Activated CD4-positive, alpha-beta T cell treated with anti-CD3 and anti-CD28 coated beads, Interleukin-2, amount 10 ng/mL, durations not matched to agents 7 days and 5 days (primary cell): ENCODE data around the gene HAPSTR1. TPM values are rescaled to one million over a fixed set of nuclear protein-coding genes. Genes with fewer than 3 reads are reported as not detected.
"Not testable (repeated sequence)": the region's sequence is repeated elsewhere in the genome, so short reads cannot be mapped to it uniquely, and the experiment has no call there.

Experiments used
- CTCF ChIA-PET: fragments of 350-600 bp; sonication (Branson Sonifier 250); formaldehyde crosslinking; loops from one replicate; lab custom pipeline; 2021; ENCODE audit warnings: antibody characterized with exemption; lab: Charles Lee
- POLR2A ChIA-PET: fragments of 350-600 bp; sonication (Branson Sonifier 250); formaldehyde crosslinking; loops from one replicate; lab custom pipeline; 2021; ENCODE audit warnings: antibody characterized with exemption; lab: Charles Lee
- DNase-seq: peaks from one replicate; pipeline ENCODE4 v3.0.0-alpha.2; 2020
- H3K27ac Mint-ChIP-seq: one replicate; pipeline ENCODE4 v1.8.0; 2021; ENCODE audit warnings: mild to moderate bottlenecking, moderate library complexity, mixed read lengths
- H3K27me3 Mint-ChIP-seq: one replicate; pipeline ENCODE4 v1.8.0; 2021; ENCODE audit warnings: mixed read lengths
- H3K36me3 Mint-ChIP-seq: one replicate; pipeline ENCODE4 v1.8.0; 2021; ENCODE audit warnings: low read depth, mixed read lengths
- H3K4me1 Mint-ChIP-seq: one replicate; pipeline ENCODE4 v1.8.0; 2021; ENCODE audit warnings: mixed read lengths
- H3K4me3 Mint-ChIP-seq: one replicate; pipeline ENCODE4 v1.8.0; 2021; ENCODE audit warnings: mild to moderate bottlenecking, moderate library complexity, mixed read lengths
- H3K9me3 Mint-ChIP-seq: one replicate; pipeline ENCODE4 v1.8.0; 2021; ENCODE audit warnings: mixed read lengths
- total RNA-seq, 2 experiments: library from RNA; stranded (reverse); gene quantifications; one replicate each; pipeline ENCODE4 v1.2.3, GENCODE V29; 2021

Gene HAPSTR1, protein sequence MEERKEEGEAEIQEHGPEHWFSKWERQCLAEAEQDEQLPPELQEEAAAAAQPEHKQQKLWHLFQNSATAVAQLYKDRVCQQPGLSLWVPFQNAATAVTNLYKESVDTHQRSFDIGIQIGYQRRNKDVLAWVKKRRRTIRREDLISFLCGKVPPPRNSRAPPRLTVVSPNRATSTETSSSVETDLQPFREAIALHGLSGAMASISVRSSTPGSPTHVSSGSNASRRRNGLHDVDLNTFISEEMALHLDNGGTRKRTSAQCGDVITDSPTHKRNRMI
- total RNA-seq = 10 to 100 TPM; 55.0 to 55.6 TPM

DNA sequence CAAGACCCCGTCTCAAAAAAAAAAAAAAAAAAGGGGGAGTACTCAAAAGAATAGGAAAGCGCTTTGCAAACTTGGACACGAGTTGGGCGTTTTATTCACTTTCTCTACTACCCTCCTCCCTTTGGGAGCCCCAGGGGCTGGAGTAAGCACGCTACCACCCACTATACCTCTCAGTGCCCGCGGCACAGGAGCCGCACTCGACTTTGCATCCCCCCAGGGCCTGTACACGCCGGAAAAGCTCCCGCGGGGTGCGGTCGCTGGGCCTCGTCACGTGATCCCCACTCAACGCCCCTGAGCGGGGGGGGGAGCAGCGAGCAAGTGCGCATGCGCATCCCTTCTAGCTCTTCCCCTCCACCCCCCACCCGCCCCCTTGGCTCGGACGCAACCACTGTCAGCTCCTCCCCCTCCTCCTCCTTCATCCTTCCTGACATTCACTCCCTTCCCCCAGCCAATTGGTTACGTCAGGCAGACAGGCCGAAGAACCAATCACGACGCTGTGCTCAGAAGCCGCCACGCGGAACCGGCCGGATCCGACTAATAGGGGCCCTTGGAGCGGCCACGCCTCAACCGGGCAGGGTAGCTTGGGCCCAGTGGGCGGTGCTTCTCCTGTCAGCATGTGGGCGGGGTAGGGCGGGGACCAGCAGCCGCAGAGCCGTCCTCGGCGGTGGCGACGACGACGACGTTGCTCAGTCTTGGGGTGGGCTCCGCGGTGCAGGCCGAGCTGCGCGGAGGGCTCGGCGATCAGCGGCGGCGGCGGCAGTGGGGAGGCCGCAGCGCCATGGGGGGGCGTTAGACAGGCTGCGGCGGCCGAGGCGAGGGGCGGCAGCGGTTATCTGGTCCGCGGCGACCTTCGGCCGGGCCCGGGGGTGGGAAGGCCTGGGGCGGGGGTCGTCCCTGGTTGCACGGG lies at the start of gene HAPSTR1:
Gene HAPSTR1, plus strand, starts transcription at position 685 of the 907 bp plus-strand sequence. CDS start 401 bp downstream, outside the sequence.
- peaks cover 31% of the 10 kb centered on the region for H3K36me3 Mint-ChIP-seq
- peak within 1 kb of the TSS; percentile 100 for H3K27ac Mint-ChIP-seq
- H3K4me3 Mint-ChIP-seq = peak within 1 kb of the TSS; percentile 95
- peaks cover 30% of the 10 kb centered on the region for H3K4me1 Mint-ChIP-seq
- H3K27me3 Mint-ChIP-seq = no peaks in the 10 kb centered on the region
- no peaks in the 10 kb centered on the region for H3K9me3 Mint-ChIP-seq
- CTCF ChIA-PET = interaction anchor here (1.2 to 2.8 kb wide), 4 partner anchors 11 to 19 kb away, joined by 3 to 11 read pairs (median 7); no protein-coding TSS in a partner anchor
- DNase-seq = peak; percentile 100
- POLR2A ChIA-PET = interaction anchor here (0.6 to 0.9 kb wide), 3 partner anchors 11 to 19 kb away, joined by 3 to 9 read pairs (median 9); no protein-coding TSS in a partner anchor

DNA sequence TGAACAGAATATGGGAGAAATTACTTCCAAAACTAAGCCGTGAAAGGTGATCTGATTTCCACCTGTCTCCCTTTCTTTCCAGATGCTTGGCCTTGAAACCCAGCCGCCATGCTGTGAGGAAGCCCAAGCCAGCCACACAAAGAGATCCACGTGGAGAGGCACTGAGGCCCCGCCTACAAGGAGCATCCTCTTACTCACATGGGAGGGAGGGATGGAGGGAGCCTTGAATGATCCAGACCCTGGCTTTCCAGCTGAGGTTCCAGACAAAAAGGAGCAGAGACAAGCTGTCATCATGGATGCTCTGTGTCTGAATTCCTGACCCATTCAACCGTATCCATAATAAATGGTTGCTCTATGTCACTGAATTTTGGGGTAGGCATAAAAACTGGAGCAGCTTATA lies 48.9 kb upstream of the HAPSTR1 start:
- ChIA-PET POLR2A (no interaction called here), CTCF (no interaction called here)
- Mint-ChIP-seq H3K9me3 (peaks cover 5% of the 10 kb centered on the region), H3K27me3 (peaks cover 5% of the 10 kb centered on the region), H3K36me3 (no peaks in the 10 kb centered on the region), H3K4me1 (peaks cover 8% of the 10 kb centered on the region), H3K4me3 (no peak overlapping the region), H3K27ac (no peak overlapping the region)
- DNase-seq = no peak

DNA sequence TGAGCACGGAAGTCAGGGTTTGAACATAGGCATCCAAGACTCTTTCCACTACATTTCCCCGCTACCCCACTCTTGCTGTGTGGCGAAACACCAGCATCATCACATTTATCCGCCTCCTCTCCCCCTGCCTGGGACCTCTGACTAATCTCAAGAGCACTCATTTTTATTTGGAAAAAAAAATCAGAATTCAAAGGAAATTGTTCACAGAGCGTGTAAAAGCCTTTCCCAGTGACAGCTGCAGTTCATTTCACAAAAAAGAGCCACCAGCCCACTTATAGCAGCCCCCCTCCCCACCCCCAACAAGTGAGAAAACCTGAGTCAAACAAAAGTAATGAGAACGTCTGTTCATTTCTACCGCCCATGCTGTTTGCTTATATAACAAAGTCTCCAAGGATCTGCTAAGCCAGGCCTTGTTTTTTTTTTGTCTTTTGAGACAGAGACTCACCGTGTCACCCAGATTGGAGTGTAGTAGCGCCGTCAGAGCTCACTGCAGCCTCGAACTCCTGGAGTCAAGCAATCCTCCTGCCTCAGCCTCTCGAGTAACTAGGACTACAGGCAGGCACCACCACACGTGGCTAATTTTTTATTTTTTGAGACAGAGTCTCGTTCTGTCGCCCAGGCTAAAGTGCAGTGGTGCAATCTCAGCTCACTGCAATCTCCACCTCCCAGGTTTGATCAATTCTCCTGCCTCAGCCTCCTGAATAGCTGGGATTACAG lies 48.3 kb upstream of the HAPSTR1 start:
- Mint-ChIP-seq H3K36me3 (no peaks in the 10 kb centered on the region), H3K4me1 (peaks cover 14% of the 10 kb centered on the region), H3K4me3 (no peak overlapping the region), H3K27me3 (peaks cover 5% of the 10 kb centered on the region), H3K27ac (no peak overlapping the region), H3K9me3 (peaks cover 5% of the 10 kb centered on the region)
- CTCF ChIA-PET = interaction anchor here (0.6 kb wide), 1 partner anchor 72 kb away, joined by 3 read pairs; no protein-coding TSS in a partner anchor
- POLR2A ChIA-PET = no interaction called here
- DNase-seq = no peak

DNA sequence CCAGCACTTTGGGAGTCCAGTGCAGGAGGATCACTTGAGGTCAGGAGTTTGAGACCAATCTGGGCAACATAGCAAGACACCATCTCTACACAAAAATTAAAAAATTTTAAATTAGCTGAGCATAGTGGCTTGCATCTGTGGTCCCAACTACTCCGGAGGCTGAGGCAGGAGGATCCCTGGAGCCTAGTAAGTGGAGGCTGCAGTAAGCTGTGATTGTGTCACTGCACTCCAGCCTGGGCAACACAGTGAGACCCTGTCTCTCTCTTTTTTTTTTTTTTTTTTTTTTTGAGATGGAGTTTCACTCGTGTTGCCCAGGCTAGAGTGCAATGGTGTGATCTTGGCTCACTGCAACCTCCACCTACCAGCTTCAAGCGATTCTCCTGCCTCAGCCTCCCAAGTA lies 45.9 kb upstream of the HAPSTR1 start:
- H3K27me3 Mint-ChIP-seq, H3K36me3 Mint-ChIP-seq, H3K4me3 Mint-ChIP-seq, H3K27ac Mint-ChIP-seq, POLR2A ChIA-PET, CTCF ChIA-PET, H3K9me3 Mint-ChIP-seq, DNase-seq: not testable (repeated sequence)
- peaks cover 19% of the 10 kb centered on the region for H3K4me1 Mint-ChIP-seq

DNA sequence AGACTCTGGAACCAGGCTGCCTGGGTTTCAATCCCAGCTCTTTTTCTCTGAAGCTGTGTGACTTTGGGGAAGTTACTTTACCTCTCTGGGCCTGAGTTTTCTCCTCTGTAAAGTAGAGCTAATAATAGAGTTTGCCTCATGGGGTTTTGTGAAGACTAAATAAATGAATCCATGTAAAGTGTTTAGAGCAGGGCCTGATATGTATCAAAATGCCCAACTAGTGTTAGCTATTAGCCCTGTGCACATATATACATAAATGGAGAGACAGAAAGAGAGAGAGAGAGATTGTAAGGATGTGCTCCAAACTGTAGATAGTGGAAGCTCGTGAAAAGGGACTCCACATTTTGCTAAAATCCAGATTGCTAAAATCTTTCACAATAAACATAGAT lies 44.8 kb upstream of the HAPSTR1 start:
- ChIA-PET CTCF (interaction anchor here (0.8 to 1.5 kb wide), 2 partner anchors 46 to 92 kb away, joined by 3 read pairs; no protein-coding TSS in a partner anchor), POLR2A (no interaction called here)
- Mint-ChIP-seq H3K27ac (no peak overlapping the region), H3K4me3 (no peak overlapping the region), H3K36me3 (no peaks in the 10 kb centered on the region), H3K4me1 (peaks cover 19% of the 10 kb centered on the region), H3K27me3 (no peaks in the 10 kb centered on the region), H3K9me3 (peaks cover 5% of the 10 kb centered on the region)
- no peak for DNase-seq

DNA sequence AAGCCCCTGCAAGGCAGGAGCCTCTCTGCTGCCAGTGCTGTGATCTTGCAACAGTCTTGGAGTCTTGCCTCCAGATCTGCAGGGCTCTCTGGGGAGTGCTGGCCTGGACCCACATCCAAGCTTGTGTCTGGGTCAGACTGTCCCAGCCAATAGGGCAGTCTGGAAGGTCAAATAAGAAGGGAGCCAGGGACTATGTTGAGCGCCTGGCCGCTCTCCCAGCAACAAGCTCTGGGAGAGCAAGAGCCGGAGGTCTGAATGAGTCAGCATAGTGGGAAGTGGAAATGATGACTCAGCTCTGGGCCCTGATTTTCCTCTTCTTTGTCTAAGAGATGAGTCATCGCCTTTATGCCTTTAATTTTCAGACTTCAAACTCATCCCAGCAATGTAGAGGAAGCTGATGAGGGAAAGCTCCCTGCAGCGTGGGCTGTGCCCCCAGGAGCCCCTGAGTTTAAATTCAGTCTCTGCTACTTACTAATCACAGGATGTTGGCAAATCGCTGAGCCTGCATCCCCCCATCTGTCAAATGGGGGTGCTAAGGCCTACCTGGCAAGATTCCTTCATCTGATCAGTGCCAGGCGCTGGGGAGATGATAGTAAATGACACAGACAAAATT lies 43.6 kb upstream of the HAPSTR1 start:
- H3K4me1 Mint-ChIP-seq = peaks cover 19% of the 10 kb centered on the region
- no peaks in the 10 kb centered on the region for H3K36me3 Mint-ChIP-seq
- no peak overlapping the region for H3K27ac Mint-ChIP-seq
- DNase-seq = peak; percentile 49
- H3K27me3 Mint-ChIP-seq = no peaks in the 10 kb centered on the region
- no peak overlapping the region for H3K4me3 Mint-ChIP-seq
- POLR2A ChIA-PET = no interaction called here
- H3K9me3 Mint-ChIP-seq = peaks cover 5% of the 10 kb centered on the region
- CTCF ChIA-PET = interaction anchor here (0.6 to 1.5 kb wide), 5 partner anchors 32 to 91 kb away, joined by 3 to 8 read pairs (median 4); no protein-coding TSS in a partner anchor

DNA sequence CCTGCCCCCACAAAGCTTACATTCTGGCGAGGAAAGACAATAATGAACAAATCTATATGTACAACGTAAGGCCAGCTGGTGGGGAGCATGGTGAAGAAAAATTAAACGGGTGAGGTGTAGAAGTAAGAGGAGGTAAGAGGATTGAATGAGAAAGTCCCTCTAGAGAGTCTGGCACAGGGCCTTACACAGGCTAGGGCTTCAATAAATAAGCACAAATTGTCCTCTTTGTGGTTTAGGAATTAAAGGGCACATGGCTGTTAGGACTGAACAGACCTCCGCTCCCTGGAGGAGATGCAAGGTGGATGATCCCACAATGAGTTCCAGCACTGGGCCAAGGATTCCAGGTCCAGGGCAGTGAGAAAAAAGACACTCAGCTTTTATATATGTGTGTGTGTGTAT lies 43.1 kb upstream of the HAPSTR1 start:
- ChIA-PET CTCF (interaction anchor here (1.1 to 1.5 kb wide), 3 partner anchors 31 to 45 kb away, joined by 3 to 8 read pairs (median 4); no protein-coding TSS in a partner anchor), POLR2A (no interaction called here)
- no peak overlapping the region for H3K27ac Mint-ChIP-seq
- DNase-seq = no peak
- no peaks in the 10 kb centered on the region for H3K36me3 Mint-ChIP-seq
- peaks cover 19% of the 10 kb centered on the region for H3K4me1 Mint-ChIP-seq
- H3K9me3 Mint-ChIP-seq = peaks cover 5% of the 10 kb centered on the region
- H3K4me3 Mint-ChIP-seq = no peak overlapping the region
- no peaks in the 10 kb centered on the region for H3K27me3 Mint-ChIP-seq

DNA sequence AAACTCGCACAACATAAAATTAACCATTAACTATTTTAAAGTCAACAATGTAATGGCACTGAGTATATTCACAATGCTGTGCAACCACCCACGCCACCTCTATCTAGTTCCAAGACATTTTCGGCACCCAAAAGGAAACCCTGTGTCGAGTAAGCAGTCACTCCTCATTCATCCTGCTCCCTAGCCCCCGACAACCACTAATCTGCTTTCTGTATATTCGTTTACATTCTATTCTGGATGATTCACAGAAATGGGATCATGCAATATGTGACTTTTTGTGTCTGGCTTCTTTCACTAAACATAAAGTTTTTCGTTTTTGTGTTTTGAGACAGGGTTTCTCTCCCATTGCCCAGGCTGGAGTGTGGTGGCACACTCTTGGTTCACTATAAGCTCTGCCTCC lies 42.2 kb upstream of the HAPSTR1 start:
- Mint-ChIP-seq H3K27me3 (no peaks in the 10 kb centered on the region), H3K4me1 (peaks cover 19% of the 10 kb centered on the region), H3K36me3 (no peaks in the 10 kb centered on the region), H3K4me3 (no peak overlapping the region), H3K27ac (no peak overlapping the region), H3K9me3 (peaks cover 5% of the 10 kb centered on the region)
- POLR2A ChIA-PET = no interaction called here
- CTCF ChIA-PET = interaction anchor here (0.8 to 1.8 kb wide), 4 partner anchors 12 to 48 kb away, joined by 3 to 6 read pairs (median 5); no protein-coding TSS in a partner anchor
- no peak for DNase-seq

DNA sequence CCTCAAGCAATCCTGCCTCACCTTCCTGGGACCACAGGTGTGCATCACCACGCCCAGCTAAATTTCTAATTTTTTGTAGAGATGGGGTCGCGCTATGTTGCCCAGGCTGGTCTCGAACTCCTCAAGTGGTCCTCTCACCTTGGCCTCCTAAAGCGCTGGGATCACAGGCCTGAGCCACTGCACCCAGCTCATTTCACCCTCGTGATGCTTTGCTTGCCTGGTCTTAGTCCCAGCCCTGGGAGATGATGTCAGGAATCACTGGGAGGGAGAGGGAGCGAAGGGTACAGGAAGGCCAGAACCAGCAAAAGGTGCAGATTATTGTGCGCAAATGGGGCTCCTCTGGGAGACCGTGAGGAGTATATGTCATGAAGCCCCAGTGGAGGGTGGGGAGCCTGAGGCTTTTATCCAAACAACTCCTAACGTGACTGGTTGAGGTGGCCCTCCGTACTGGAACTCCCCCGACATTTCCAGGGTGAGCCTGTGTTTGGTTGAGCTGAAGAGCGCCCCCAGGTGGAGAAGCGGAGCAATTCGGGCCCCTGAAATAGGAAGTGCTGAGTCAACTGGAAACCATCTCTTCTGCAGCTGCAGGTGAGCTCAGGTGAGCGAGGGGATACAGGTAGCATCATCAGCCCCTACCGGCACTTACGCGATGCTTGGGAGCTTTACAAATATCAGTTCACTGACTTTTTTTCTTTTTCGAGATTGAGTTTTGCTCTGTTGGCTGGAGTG lies 41.2 kb upstream of the HAPSTR1 start:
- Mint-ChIP-seq H3K36me3 (no peaks in the 10 kb centered on the region), H3K9me3 (peaks cover 5% of the 10 kb centered on the region), H3K27me3 (no peaks in the 10 kb centered on the region), H3K4me3 (no peak overlapping the region), H3K27ac (no peak overlapping the region), H3K4me1 (peaks cover 19% of the 10 kb centered on the region)
- DNase-seq = peak; percentile 26
- ChIA-PET CTCF (interaction anchor here (0.6 to 1.8 kb wide), 7 partner anchors 10 to 150 kb away, joined by 3 to 6 read pairs (median 4); no protein-coding TSS in a partner anchor), POLR2A (no interaction called here)

DNA sequence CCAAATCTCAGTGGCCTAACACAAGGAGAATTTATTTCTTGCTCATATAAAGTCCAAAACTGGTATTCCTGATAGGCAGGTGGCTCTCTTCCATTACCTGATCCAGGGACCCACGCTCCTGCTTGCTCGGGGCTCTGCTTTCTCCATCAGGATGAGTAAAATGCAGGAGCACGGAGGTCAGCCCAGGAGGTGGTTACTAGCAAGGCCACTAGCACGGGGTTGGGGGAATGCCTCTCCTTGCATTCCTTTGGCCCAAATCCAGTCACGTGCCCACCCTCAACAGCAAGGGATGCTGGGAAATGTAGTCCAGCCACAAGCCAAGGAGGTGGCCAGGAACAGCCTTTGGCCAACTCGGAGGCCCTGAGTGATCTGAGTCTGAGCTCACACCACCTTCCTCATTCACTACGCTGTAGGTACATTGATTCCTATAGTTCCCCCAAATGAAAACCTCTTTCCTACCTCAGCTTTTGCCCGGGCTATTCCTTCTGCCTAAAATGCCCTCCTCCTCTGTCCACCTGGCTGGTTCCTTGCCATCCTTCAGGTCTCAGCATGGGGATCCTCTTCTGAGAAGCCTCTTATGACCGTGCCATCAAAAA lies 38.3 kb upstream of the HAPSTR1 start:
- DNase-seq = peak; percentile 11
- no peaks in the 10 kb centered on the region for H3K9me3 Mint-ChIP-seq
- ChIA-PET POLR2A (no interaction called here), CTCF (no interaction called here)
- H3K36me3 Mint-ChIP-seq = no peaks in the 10 kb centered on the region
- peaks cover 6% of the 10 kb centered on the region for H3K4me1 Mint-ChIP-seq
- no peak overlapping the region for H3K27ac Mint-ChIP-seq
- no peaks in the 10 kb centered on the region for H3K27me3 Mint-ChIP-seq
- no peak overlapping the region for H3K4me3 Mint-ChIP-seq

DNA sequence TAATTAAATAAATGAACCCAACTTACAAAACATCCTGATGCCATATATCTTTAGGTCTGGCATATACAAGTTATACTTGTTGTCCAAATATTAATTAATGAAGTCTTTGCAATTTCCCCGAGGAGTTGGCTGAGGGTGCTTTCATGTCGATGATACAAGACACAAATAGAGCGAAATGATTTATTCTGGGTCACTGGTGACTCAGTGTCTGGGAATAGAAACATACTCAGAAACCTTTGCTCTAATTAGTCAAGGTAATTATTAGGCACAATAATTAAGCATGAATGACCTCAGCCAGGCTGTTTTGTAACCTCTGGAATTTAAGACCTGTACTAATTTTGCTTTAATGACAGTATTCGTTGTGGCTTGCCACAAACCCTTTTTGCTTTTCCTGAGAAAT lies 37.0 kb upstream of the HAPSTR1 start:
- CTCF ChIA-PET = no interaction called here
- Mint-ChIP-seq H3K36me3 (no peaks in the 10 kb centered on the region), H3K4me1 (peaks cover 2% of the 10 kb centered on the region), H3K27me3 (no peaks in the 10 kb centered on the region), H3K9me3 (no peaks in the 10 kb centered on the region), H3K4me3 (no peak overlapping the region), H3K27ac (no peak overlapping the region)
- POLR2A ChIA-PET = no interaction called here
- DNase-seq = no peak
